GM23338 (cell line): ENCODE measurements around the gene C12orf42. TPM values are rescaled to one million over a fixed set of nuclear protein-coding genes. Genes with fewer than 3 reads are reported as not detected.

Experiments
- ATAC-seq: fragments of 200-7000 bp; cut with Tn5 transposase; 3 replicates; pipeline ENCODE4 v1.9.1; 2020
- DNase-seq: peaks from one replicate; pipeline ENCODE4 v3.0.0-alpha.2; 2015; ENCODE audit warnings: low spot score
- H2AFZ ChIP-seq: fragments of 200-600 bp; sonication (generic); 2 replicates; pipeline ENCODE4 v1.8.0; 2016; ENCODE audit warnings: antibody characterized with exemption, mild to moderate bottlenecking, moderate library complexity
- H3F3A ChIP-seq: fragments of 200-600 bp; sonication (generic); replicated peaks from 2 replicates; pipeline ENCODE4 v1.8.0; 2017; ENCODE audit warnings: antibody characterized with exemption, mixed run types, low read depth
- H3K27ac ChIP-seq: fragments of 200-600 bp; sonication (generic); 2 replicates; pipeline ENCODE4 v1.6.1; 2016; ENCODE audit warnings: low read depth
- H3K27me3 ChIP-seq: fragments of 200-600 bp; sonication (generic); 2 replicates; pipeline ENCODE4 v1.8.0; 2016; ENCODE audit warnings: mild to moderate bottlenecking, mixed run types, moderate library complexity; ENCODE audit not compliant: insufficient read depth
- H3K36me3 ChIP-seq: fragments of 200-600 bp; sonication (generic); 2 replicates; pipeline ENCODE4 v1.8.0; 2016; ENCODE audit warnings: mild to moderate bottlenecking; ENCODE audit not compliant: insufficient read depth
- H3K4me1 ChIP-seq: fragments of 200-600 bp; sonication (generic); 2 replicates; pipeline ENCODE4 v1.8.0; 2016; ENCODE audit warnings: mild to moderate bottlenecking, moderate library complexity; ENCODE audit not compliant: insufficient read depth
- H3K4me2 ChIP-seq: fragments of 200-600 bp; sonication (generic); 2 replicates; pipeline ENCODE4 v1.7.1; 2017; ENCODE audit warnings: mixed run types
- H3K4me3 ChIP-seq: fragments of 200-600 bp; sonication (generic); 2 replicates; pipeline ENCODE4 v1.6.1; 2016; ENCODE audit warnings: mixed run types
- H3K79me2 ChIP-seq: fragments of 200-600 bp; sonication (generic); replicated peaks from 2 replicates; pipeline ENCODE4 v1.8.0; 2017; ENCODE audit warnings: mild to moderate bottlenecking; ENCODE audit not compliant: insufficient read depth
- H3K9me2 ChIP-seq: fragments of 200-600 bp; sonication (generic); 2 replicates; pipeline ENCODE4 v1.8.0; 2017; ENCODE audit not compliant: insufficient read depth
- H4K20me1 ChIP-seq: fragments of 200-600 bp; sonication (generic); replicated peaks from 2 replicates; pipeline ENCODE4 v1.8.0; 2017; ENCODE audit warnings: mild to moderate bottlenecking; ENCODE audit not compliant: insufficient read depth
- H3K27ac Mint-ChIP-seq: 2 replicates; pipeline ENCODE4 v1.8.0; 2020; ENCODE audit warnings: inconsistent platforms, mild to moderate bottlenecking, moderate library complexity, mixed read lengths
- H3K27me3 Mint-ChIP-seq: 3 replicates; pipeline ENCODE4 v1.8.0; 2022; ENCODE audit warnings: low read depth, mild to moderate bottlenecking, moderate library complexity, mixed read lengths, inconsistent platforms; ENCODE audit not compliant: insufficient read depth, poor library complexity
- H3K36me3 Mint-ChIP-seq: 3 replicates; pipeline ENCODE4 v1.8.0; 2021; ENCODE audit warnings: low read depth, mild to moderate bottlenecking, inconsistent platforms, moderate library complexity, mixed read lengths
- H3K4me1 Mint-ChIP-seq: 3 replicates; pipeline ENCODE4 v1.8.0; 2020; ENCODE audit warnings: mild to moderate bottlenecking, inconsistent platforms, mixed read lengths
- H3K4me3 Mint-ChIP-seq: 3 replicates; pipeline ENCODE4 v1.8.0; 2021; ENCODE audit warnings: moderate library complexity, mild to moderate bottlenecking, inconsistent platforms, mixed read lengths
- H3K9me3 Mint-ChIP-seq: 3 replicates; pipeline ENCODE4 v1.8.0; 2020; ENCODE audit warnings: moderate library complexity, mild to moderate bottlenecking, inconsistent platforms, mixed read lengths
- CREB1 ChIP-seq: fragments of 250-450 bp; sonication (Bioruptor Pico); IDR thresholded peaks from 2 replicates; pipeline ENCODE4 v1.5.0; 2020; ENCODE audit warnings: low read depth, mild to moderate bottlenecking, moderate library complexity
- JUNB ChIP-seq: IDR thresholded peaks from one replicate; pipeline ENCODE4 v1.6.1; 2016; ENCODE audit warnings: antibody characterized with exemption; ENCODE audit not compliant: unreplicated experiment
- STAT1 ChIP-seq: IDR thresholded peaks from one replicate; pipeline ENCODE4 v1.6.1; 2016; ENCODE audit warnings: antibody characterized with exemption; ENCODE audit not compliant: unreplicated experiment
- ZNF114 ChIP-seq: fragments of 250-450 bp; sonication (Bioruptor Pico); IDR thresholded peaks from 2 replicates; pipeline ENCODE4 v1.5.0; 2020; ENCODE audit warnings: mild to moderate bottlenecking, moderate library complexity
- ZNF331 ChIP-seq: fragments of 250-450 bp; sonication (Bioruptor Pico); IDR thresholded peaks from 2 replicates; pipeline ENCODE4 v1.5.0; 2020; ENCODE audit warnings: low read depth, mild to moderate bottlenecking, moderate library complexity
- ZNF462 ChIP-seq: fragments of 250-450 bp; sonication (Bioruptor Pico); IDR thresholded peaks from 2 replicates; pipeline ENCODE4 v1.5.0; 2020; ENCODE audit warnings: mild to moderate bottlenecking, moderate library complexity
- polyA plus RNA-seq: library from polyadenylated mRNA; unstranded; fragments of >200 nt; fragmentation: Nextera tagmentation; extraction: Ambion mirVana; gene quantifications from 2 replicates; pipeline ENCODE4 v1.2.1, GENCODE V29; 2016
- total RNA-seq: library from RNA; depleted of rRNA; stranded (reverse); fragments of >200 nt; shearing (Covaris generic); gene quantifications from 2 replicates; pipeline ENCODE4 v1.2.3, GENCODE V29; 2014
- TF ChIP-seq, protein P1 (sequence below), 2 experiments: fragments of 200-600 bp in 1 of 2; sonication (generic) in 1 of 2; conservative IDR thresholded peaks; 2 replicates each; pipeline versions ENCODE4 v1.5.1 to v1.6.1; 2016 to 2017; ENCODE audit warnings: antibody characterized with exemption in 2 of 2, low read depth in 2 of 2, mild to moderate bottlenecking in 2 of 2, moderate library complexity in 1 of 2
- TF ChIP-seq, protein P2 (sequence below): IDR thresholded peaks from 2 replicates; pipeline ENCODE4 v1.6.1; 2016; ENCODE audit warnings: antibody characterized with exemption
- TF ChIP-seq, protein P3 (sequence below): IDR thresholded peaks from one replicate; pipeline ENCODE4 v1.6.1; 2018; ENCODE audit warnings: antibody characterized with exemption; ENCODE audit not compliant: unreplicated experiment

C12orf42 gene
- total and polyA plus RNA-seq, 2 experiments from 2014 or later: 0.45 TPM; not detected in 1

DNA sequence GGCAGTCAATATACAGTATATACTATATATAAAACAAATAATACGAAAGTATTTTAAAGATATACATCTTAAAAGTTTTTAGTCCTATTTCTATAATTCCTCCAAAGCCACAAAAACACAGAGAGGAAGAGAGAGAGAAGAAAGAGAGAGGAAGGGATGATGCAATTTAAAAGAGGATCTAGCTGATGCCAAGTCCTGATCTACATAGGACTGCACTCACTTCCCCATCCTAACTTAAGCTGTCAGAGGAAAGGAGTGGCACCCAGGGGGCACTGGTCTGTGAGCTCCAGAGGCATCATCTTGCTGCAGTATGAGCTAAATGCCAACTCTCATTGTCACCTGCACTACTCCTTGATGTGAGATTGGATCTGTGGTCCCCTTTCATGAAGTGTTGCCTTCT, 95.8 kb downstream of the C12orf42 start:
- Mint-ChIP-seq H3K9me3 (no peaks in the 10 kb centered on the region), H3K27ac (no peak overlapping the region), H3K36me3 (no peaks in the 10 kb centered on the region), H3K27me3 (peaks cover 3% of the 10 kb centered on the region), H3K4me1 (peaks cover 17% of the 10 kb centered on the region; the same call in 2 of the 3 replicates), H3K4me3 (no peak overlapping the region)
- no peaks in the 10 kb centered on the region for H3K36me3 ChIP-seq
- H3K27me3 ChIP-seq: no peaks in the 10 kb centered on the region
- H3K79me2 ChIP-seq: no peaks in the 10 kb centered on the region
- peaks cover 2% of the 10 kb centered on the region; the same call in 1 of the 2 replicates for H3K9me2 ChIP-seq
- no peak overlapping the region; the same call in 1 of the 2 replicates for H2AFZ ChIP-seq
- H4K20me1 ChIP-seq: no peaks in the 10 kb centered on the region
- no peak overlapping the region for H3K4me2 ChIP-seq
- H3K4me1 ChIP-seq: peaks cover 12% of the 10 kb centered on the region
- H3K4me3 ChIP-seq: no peak overlapping the region
- no peak for ATAC-seq
- DNase-seq: no peak
- no peaks in the 10 kb centered on the region for H3F3A ChIP-seq
- TF ChIP-seq ZNF331 (CRISPR knock-in tag): no peak
- TF ChIP-seq ZNF462 (CRISPR knock-in tag): no peak
- no peak for TF ChIP-seq ZNF114 (CRISPR knock-in tag)
- TF ChIP-seq, protein P1, sequence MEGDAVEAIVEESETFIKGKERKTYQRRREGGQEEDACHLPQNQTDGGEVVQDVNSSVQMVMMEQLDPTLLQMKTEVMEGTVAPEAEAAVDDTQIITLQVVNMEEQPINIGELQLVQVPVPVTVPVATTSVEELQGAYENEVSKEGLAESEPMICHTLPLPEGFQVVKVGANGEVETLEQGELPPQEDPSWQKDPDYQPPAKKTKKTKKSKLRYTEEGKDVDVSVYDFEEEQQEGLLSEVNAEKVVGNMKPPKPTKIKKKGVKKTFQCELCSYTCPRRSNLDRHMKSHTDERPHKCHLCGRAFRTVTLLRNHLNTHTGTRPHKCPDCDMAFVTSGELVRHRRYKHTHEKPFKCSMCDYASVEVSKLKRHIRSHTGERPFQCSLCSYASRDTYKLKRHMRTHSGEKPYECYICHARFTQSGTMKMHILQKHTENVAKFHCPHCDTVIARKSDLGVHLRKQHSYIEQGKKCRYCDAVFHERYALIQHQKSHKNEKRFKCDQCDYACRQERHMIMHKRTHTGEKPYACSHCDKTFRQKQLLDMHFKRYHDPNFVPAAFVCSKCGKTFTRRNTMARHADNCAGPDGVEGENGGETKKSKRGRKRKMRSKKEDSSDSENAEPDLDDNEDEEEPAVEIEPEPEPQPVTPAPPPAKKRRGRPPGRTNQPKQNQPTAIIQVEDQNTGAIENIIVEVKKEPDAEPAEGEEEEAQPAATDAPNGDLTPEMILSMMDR (conservative IDR thresholded peaks at IDR 0.05; ENCODE audit: low read depth in 2 of 2): no peak
- TF ChIP-seq, protein P2, sequence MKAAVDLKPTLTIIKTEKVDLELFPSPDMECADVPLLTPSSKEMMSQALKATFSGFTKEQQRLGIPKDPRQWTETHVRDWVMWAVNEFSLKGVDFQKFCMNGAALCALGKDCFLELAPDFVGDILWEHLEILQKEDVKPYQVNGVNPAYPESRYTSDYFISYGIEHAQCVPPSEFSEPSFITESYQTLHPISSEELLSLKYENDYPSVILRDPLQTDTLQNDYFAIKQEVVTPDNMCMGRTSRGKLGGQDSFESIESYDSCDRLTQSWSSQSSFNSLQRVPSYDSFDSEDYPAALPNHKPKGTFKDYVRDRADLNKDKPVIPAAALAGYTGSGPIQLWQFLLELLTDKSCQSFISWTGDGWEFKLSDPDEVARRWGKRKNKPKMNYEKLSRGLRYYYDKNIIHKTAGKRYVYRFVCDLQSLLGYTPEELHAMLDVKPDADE: no peak
- no peak for TF ChIP-seq CREB1 (CRISPR knock-in tag)
- TF ChIP-seq STAT1: no peak
- TF ChIP-seq JUNB: no peak
- TF ChIP-seq, protein P3, sequence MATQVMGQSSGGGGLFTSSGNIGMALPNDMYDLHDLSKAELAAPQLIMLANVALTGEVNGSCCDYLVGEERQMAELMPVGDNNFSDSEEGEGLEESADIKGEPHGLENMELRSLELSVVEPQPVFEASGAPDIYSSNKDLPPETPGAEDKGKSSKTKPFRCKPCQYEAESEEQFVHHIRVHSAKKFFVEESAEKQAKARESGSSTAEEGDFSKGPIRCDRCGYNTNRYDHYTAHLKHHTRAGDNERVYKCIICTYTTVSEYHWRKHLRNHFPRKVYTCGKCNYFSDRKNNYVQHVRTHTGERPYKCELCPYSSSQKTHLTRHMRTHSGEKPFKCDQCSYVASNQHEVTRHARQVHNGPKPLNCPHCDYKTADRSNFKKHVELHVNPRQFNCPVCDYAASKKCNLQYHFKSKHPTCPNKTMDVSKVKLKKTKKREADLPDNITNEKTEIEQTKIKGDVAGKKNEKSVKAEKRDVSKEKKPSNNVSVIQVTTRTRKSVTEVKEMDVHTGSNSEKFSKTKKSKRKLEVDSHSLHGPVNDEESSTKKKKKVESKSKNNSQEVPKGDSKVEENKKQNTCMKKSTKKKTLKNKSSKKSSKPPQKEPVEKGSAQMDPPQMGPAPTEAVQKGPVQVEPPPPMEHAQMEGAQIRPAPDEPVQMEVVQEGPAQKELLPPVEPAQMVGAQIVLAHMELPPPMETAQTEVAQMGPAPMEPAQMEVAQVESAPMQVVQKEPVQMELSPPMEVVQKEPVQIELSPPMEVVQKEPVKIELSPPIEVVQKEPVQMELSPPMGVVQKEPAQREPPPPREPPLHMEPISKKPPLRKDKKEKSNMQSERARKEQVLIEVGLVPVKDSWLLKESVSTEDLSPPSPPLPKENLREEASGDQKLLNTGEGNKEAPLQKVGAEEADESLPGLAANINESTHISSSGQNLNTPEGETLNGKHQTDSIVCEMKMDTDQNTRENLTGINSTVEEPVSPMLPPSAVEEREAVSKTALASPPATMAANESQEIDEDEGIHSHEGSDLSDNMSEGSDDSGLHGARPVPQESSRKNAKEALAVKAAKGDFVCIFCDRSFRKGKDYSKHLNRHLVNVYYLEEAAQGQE: no peak
- H3K27ac ChIP-seq: no peak overlapping the region
